HepG2 (cell line): ENCODE data around the gene KIF6. TPM values are rescaled to one million over a fixed set of nuclear protein-coding genes. Genes with fewer than 3 reads are reported as not detected.

Experiments used
- ATAC-seq: fragments of 200-7000 bp; cut with Tn5 transposase; 3 replicates; pipeline ENCODE4 v1.9.1; 2020; ENCODE audit warnings: mild to moderate bottlenecking, moderate library complexity
- BruUV-seq: library from RNA; stranded (reverse); fragments of 400-500 nt; replicated peaks from 2 replicates; lab custom pipeline; 2021; lab: Mats Ljungman, UMichigan
- CTCF ChIA-PET: fragments of 300-600 bp; formaldehyde crosslinking; extraction: SDS; loops from one replicate; lab custom pipeline; 2021; ENCODE audit warnings: low total read pairs, inconsistent platforms, low intra/inter-chr PET ratio; lab: Yijun Ruan, JAX
- POLR2A ChIA-PET: fragments of 350-600 bp; sonication (Branson Sonifier 250); formaldehyde crosslinking; loops from one replicate; lab custom pipeline; 2020; ENCODE audit warnings: antibody characterized with exemption, inconsistent platforms; lab: Yijun Ruan, JAX
- DNase-seq: peaks from one replicate; pipeline ENCODE4 v3.0.0-alpha.2; 2015; ENCODE audit warnings: low spot score
- FAIRE-seq: peaks from 3 replicates; lab custom pipeline; 2011; peaks lifted over from hg19 to GRCh38; lab: Jason Lieb, UNC
- H2AFZ ChIP-seq: one replicate; pipeline ENCODE4 v1.6.1; 2011; ENCODE audit warnings: low read length, inconsistent platforms
- H3K27ac ChIP-seq: fragments of 300-600 bp; 3 replicates; pipeline ENCODE4 v1.8.0; 2011; ENCODE audit warnings: mixed run types, mild to moderate bottlenecking, mixed read lengths, low read length, inconsistent platforms; ENCODE audit not compliant: insufficient read depth; ENCODE audit errors: extremely low read length
- H3K27me3 ChIP-seq, 2 experiments: fragments of 200-600 bp in 1 of 2; 2 replicates in 1 of 2; 3 replicates in 1 of 2; pipeline versions ENCODE4 v1.6.0 to v1.8.0; 2011; ENCODE audit warnings: low read length in 2 of 2, mild to moderate bottlenecking in 2 of 2, moderate library complexity in 2 of 2, inconsistent platforms in 1 of 2; ENCODE audit not compliant: insufficient read depth in 2 of 2, control insufficient read depth in 1 of 2
- H3K36me3 ChIP-seq, 2 experiments: fragments of 200-600 bp in 1 of 2; replicated peaks in 1 of 2; 2 replicates in 1 of 2; 3 replicates in 1 of 2; pipeline versions ENCODE4 v1.5.1 to v1.8.0; 2011; ENCODE audit warnings: low read length in 2 of 2, inconsistent platforms in 1 of 2; ENCODE audit not compliant: insufficient read depth in 2 of 2, control insufficient read depth in 1 of 2
- H3K4me1 ChIP-seq: 2 replicates; pipeline ENCODE4 v1.5.1; 2012; ENCODE audit warnings: low read length, inconsistent platforms; ENCODE audit not compliant: insufficient read depth
- H3K4me2 ChIP-seq: 2 replicates; pipeline ENCODE4 v1.6.0; 2011; ENCODE audit warnings: low read depth, low read length, inconsistent platforms
- H3K4me3 ChIP-seq, 3 experiments: fragments of 200-600 bp in 1 of 3; sonication (generic), shearing (Covaris generic) in 1 of 3; replicated peaks in 1 of 3; 2 replicates each; pipeline ENCODE4 v1.5.1; 2011 to 2016; ENCODE audit warnings: low read length in 3 of 3, inconsistent platforms in 2 of 3, low read depth in 2 of 3, mild to moderate bottlenecking in 2 of 3, control low read depth in 1 of 3, mixed read lengths in 1 of 3; ENCODE audit not compliant: insufficient read depth in 1 of 3
- H3K79me2 ChIP-seq: one replicate; pipeline ENCODE4 v1.6.1; 2011; ENCODE audit warnings: low read length, inconsistent platforms; ENCODE audit not compliant: insufficient read depth
- H3K9ac ChIP-seq: 2 replicates; pipeline ENCODE4 v1.6.0; 2011; ENCODE audit warnings: mild to moderate bottlenecking, low read depth, low read length, inconsistent platforms; ENCODE audit not compliant: insufficient read depth
- H3K9me3 ChIP-seq: 2 replicates; pipeline ENCODE4 v1.5.1; 2012; ENCODE audit warnings: mild to moderate bottlenecking, low read length
- H4K20me1 ChIP-seq: 2 replicates; pipeline ENCODE4 v1.6.0; 2011; ENCODE audit warnings: inconsistent platforms, mild to moderate bottlenecking, low read length, moderate library complexity; ENCODE audit not compliant: insufficient read depth
- DZIP1 ChIP-seq: sonication (generic); formaldehyde crosslinking; IDR thresholded peaks from 2 replicates; pipeline ENCODE4 v1.5.0; 2020; ENCODE audit warnings: mild to moderate bottlenecking, missing genetic modification reagents
- HBP1 ChIP-seq: IDR thresholded peaks from 2 replicates; pipeline ENCODE4 v1.6.1; 2016; ENCODE audit warnings: low read depth, control low read depth
- HNF1B ChIP-seq: sonication (generic); formaldehyde crosslinking; IDR thresholded peaks from 2 replicates; pipeline ENCODE4 v1.5.1; 2020; ENCODE audit warnings: mild to moderate bottlenecking, moderate library complexity, missing genetic modification reagents
- JUND ChIP-seq: sonication (generic); formaldehyde crosslinking; IDR thresholded peaks from 2 replicates; pipeline ENCODE4 v1.8.0; 2022; ENCODE audit warnings: mild to moderate bottlenecking, missing genetic modification reagents
- PHF5A ChIP-seq: IDR thresholded peaks from one replicate; pipeline ENCODE4 v1.6.1; 2018; ENCODE audit warnings: low read depth, missing genetic modification reagents; ENCODE audit not compliant: unreplicated experiment
- POGZ ChIP-seq: sonication (generic); formaldehyde crosslinking; IDR thresholded peaks from 2 replicates; pipeline ENCODE4 v1.4.0; 2020; ENCODE audit warnings: mild to moderate bottlenecking, missing genetic modification reagents
- RFX5 ChIP-seq: IDR thresholded peaks from 2 replicates; pipeline ENCODE4 v1.6.1; 2011; ENCODE audit warnings: low read depth, low read length, improper control_type of control experiment
- SP4 ChIP-seq: sonication (generic); formaldehyde crosslinking; IDR thresholded peaks from 2 replicates; pipeline ENCODE4 v1.8.1; 2023; ENCODE audit warnings: mild to moderate bottlenecking, missing genetic modification reagents
- TAF1 ChIP-seq: sonication (generic); formaldehyde crosslinking; IDR thresholded peaks from 2 replicates; pipeline ENCODE4 v1.4.0; 2020; ENCODE audit warnings: missing genetic modification reagents
- TBP ChIP-seq: sonication (generic); formaldehyde crosslinking; IDR thresholded peaks from 2 replicates; pipeline ENCODE4 v1.5.0; 2020; ENCODE audit warnings: missing genetic modification reagents
- TFDP2 ChIP-seq: sonication (generic); formaldehyde crosslinking; IDR thresholded peaks from 2 replicates; pipeline ENCODE4 v1.4.0; 2020; ENCODE audit warnings: missing genetic modification reagents
- THAP7 ChIP-seq: sonication (generic); formaldehyde crosslinking; IDR thresholded peaks from 2 replicates; pipeline ENCODE4 v1.8.1; 2023; ENCODE audit warnings: mild to moderate bottlenecking, missing genetic modification reagents
- TIGD3 ChIP-seq: sonication (generic); formaldehyde crosslinking; IDR thresholded peaks from 2 replicates; pipeline ENCODE4 v1.5.1; 2020; ENCODE audit warnings: mild to moderate bottlenecking, missing genetic modification reagents, borderline replicate concordance
- TRIM24 ChIP-seq: sonication (generic); formaldehyde crosslinking; IDR thresholded peaks from 2 replicates; pipeline ENCODE4 v1.8.0; 2022; ENCODE audit warnings: mild to moderate bottlenecking, missing genetic modification reagents
- ZNF788 ChIP-seq: sonication (generic); formaldehyde crosslinking; IDR thresholded peaks from 2 replicates; pipeline ENCODE4 v1.5.0; 2020; ENCODE audit warnings: mild to moderate bottlenecking, missing genetic modification reagents, borderline replicate concordance
- WGBS: methylation state at CpG from one replicate; pipeline ENCODE4 v1.1.6; 2017; ENCODE audit warnings: low lambda C conversion rate; 5-methylcytosine and 5-hydroxymethylcytosine counted together
- in situ Hi-C: cut with HindIII; loops from 2 replicates; pipeline ENCODE4 v1.10.0; 2017; ENCODE audit warnings: low pct_unique_long_range_greater_than_20kb; ENCODE audit not compliant: extremely low pct_ligation_motif_present
- intact Hi-C: fragments of 100-400 bp; cut with micrococcal nuclease; formaldehyde crosslinking; loops from one replicate; pipeline ENCODE4 v1.10.0; 2022; ENCODE audit not compliant: unreplicated experiment
- polyA plus RNA-seq, 8 experiments: library from polyadenylated mRNA; depleted of rRNA in 3 of 8; stranded (reverse) in 7 of 8; unstranded in 1 of 8; fragments of >200 nt; fragmentation: Illumina TruSeq in 4 of 8; extraction: Trizol in 4 of 8; gene quantifications; 2 replicates each; pipeline versions ENCODE4 v1.2.1 to v1.2.3, GENCODE V29; 2011 to 2016; ENCODE audit warnings: low read depth in 4 of 8, missing spikeins in 1 of 8, mixed read lengths in 1 of 8; ENCODE audit not compliant: insufficient read depth in 1 of 8
- total RNA-seq, 5 experiments: library from RNA; depleted of rRNA; stranded (reverse); fragments of >200 nt; fragmentation: Illumina TruSeq; extraction: Trizol; gene quantifications; 2 replicates each; pipeline ENCODE4 v1.2.3, GENCODE V29; 2016; ENCODE audit warnings: low read depth in 1 of 5

The KIF6 gene
- total and polyA plus RNA-seq, 2 of the 13 experiments (the other 11 are each of a cell fraction or from before 2014, with no cell fraction given): 0.04 to 0.27 TPM

- H3K9ac ChIP-seq: no peak overlapping the region
- H3K27ac ChIP-seq: no peak overlapping the region
- no peaks in the 10 kb centered on the region for H4K20me1 ChIP-seq
- no peaks in the 10 kb centered on the region for H3K79me2 ChIP-seq
- POLR2A ChIA-PET: no interaction called here
- no peaks in the 10 kb centered on the region for H3K27me3 ChIP-seq
- no peaks in the 10 kb centered on the region for H3K4me1 ChIP-seq
- no peak overlapping the region for H3K4me3 ChIP-seq
- no peak for DNase-seq
- FAIRE-seq: no peak
- no peaks in the 10 kb centered on the region for H3K9me3 ChIP-seq
- intact Hi-C loops (no loop called here), in situ Hi-C loops (no loop called here)
- ATAC-seq: no peak
- H2AFZ ChIP-seq: no peak overlapping the region
- CTCF ChIA-PET: no interaction called here
- H3K36me3 ChIP-seq: no peaks in the 10 kb centered on the region
- no TSS peak for BruUV-seq
- H3K4me2 ChIP-seq: no peak overlapping the region
- 18% methylated on average over 3 of the region's 3 CpGs for WGBS
- no peak for TF ChIP-seq TAF1 (CRISPR knock-in tag)
- no peak for TF ChIP-seq ZNF788 (CRISPR knock-in tag)
- TF ChIP-seq THAP7: no peak
- no peak for TF ChIP-seq TBP (CRISPR knock-in tag)
- no peak for TF ChIP-seq PHF5A
- no peak for TF ChIP-seq SP4
- TF ChIP-seq HBP1 (CRISPR knock-in tag): no peak
- no peak for TF ChIP-seq JUND
- TF ChIP-seq TRIM24 (CRISPR knock-in tag): no peak
- TF ChIP-seq RFX5: no peak
- TF ChIP-seq TIGD3 (CRISPR knock-in tag): no peak
- no peak for TF ChIP-seq TFDP2 (CRISPR knock-in tag)
- no peak for TF ChIP-seq DZIP1 (CRISPR knock-in tag)
- no peak for TF ChIP-seq POGZ (CRISPR knock-in tag)
- no peak for TF ChIP-seq HNF1B
These were observed 161.5 kb downstream of the KIF6 start for GRCh38 chr6:39563566-39564311.
